Bronchial smooth muscle cell (primary cell): Measurements from ENCODE around the gene SHFL. TPM values are rescaled to one million over a fixed set of nuclear protein-coding genes. Genes with fewer than 3 reads are reported as not detected.

ENCODE experiments used
- total RNA-seq: library from RNA; depleted of rRNA; stranded (reverse); fragments of >200 nt; gene quantifications from 2 replicates; pipeline ENCODE4 v1.2.1, GENCODE V29; 2014

Gene SHFL
- total RNA-seq: 23.0 and 26.8 TPM in 2 replicates

GRCh38 chr19:10085641-10086590, at the start of gene SHFL:
TSS of gene SHFL (plus strand) at chr19:10086317. CDS start at chr19:10086428, 111 bp downstream.

GRCh38 chr19:10106100-10106936, 20.2 kb downstream of the SHFL start, which contains the start of gene PPAN:
TSS of gene PPAN (plus strand) at chr19:10106362. CDS start at chr19:10106395, 33 bp downstream.

GRCh38 chr19:10111405-10111811, 25.3 kb downstream of the SHFL start, which contains the start of gene P2RY11:
TSS of gene P2RY11 (plus strand) at chr19:10111693. CDS start at chr19:10111722, 29 bp downstream.

Other genes with a start within 250 kb of the SHFL start
- 2.8 and 3.2 TPM in 2 replicates for gene OLFM2, start 149.8 kb upstream of the SHFL start, total RNA-seq
- 1.6 and 1.7 TPM in 2 replicates for gene COL5A3, start 75.8 kb upstream of the SHFL start, total RNA-seq
- not detected in 2 replicates for gene RDH8, start 72.8 kb upstream of the SHFL start, total RNA-seq
- gene ANGPTL6, start 16.4 kb downstream of the SHFL start, total RNA-seq: 0.09 and 0.16 TPM in 2 replicates
- 21.9 and 22.2 TPM in 2 replicates for gene PPAN, start 20.0 kb downstream of the SHFL start, total RNA-seq
- gene P2RY11, start 25.4 kb downstream of the SHFL start, total RNA-seq: 1.9 and 3.0 TPM in 2 replicates
- 329 and 373 TPM in 2 replicates for gene EIF3G, start 33.6 kb downstream of the SHFL start, total RNA-seq
- gene DNMT1, start 108.6 kb downstream of the SHFL start, total RNA-seq: 28.7 and 29.5 TPM in 2 replicates
- gene S1PR2, start 145.0 kb downstream of the SHFL start, total RNA-seq: 24.4 and 56.8 TPM in 2 replicates
- 12.0 and 14.7 TPM in 2 replicates for gene MRPL4, start 165.9 kb downstream of the SHFL start, total RNA-seq
- 3.8 and 5.9 TPM in 2 replicates for gene ICAM1, start 184.8 kb downstream of the SHFL start, total RNA-seq
- gene ICAM4, start 200.6 kb downstream of the SHFL start, total RNA-seq: 2.7 and 5.7 TPM in 2 replicates
- 0.69 and 1.4 TPM in 2 replicates for gene ICAM5, start 203.6 kb downstream of the SHFL start, total RNA-seq
- gene ZGLP1, start 223.5 kb downstream of the SHFL start, total RNA-seq: 0.16 and 0.17 TPM in 2 replicates
- gene FDX2, start 229.7 kb downstream of the SHFL start, total RNA-seq: 14.2 and 20.3 TPM in 2 replicates
- gene RAVER1, start 247.2 kb downstream of the SHFL start, total RNA-seq: 4.1 and 5.2 TPM in 2 replicates